Measurements from ENCODE around the gene RIN3. TPM values are rescaled to one million over a fixed set of nuclear protein-coding genes. Genes with fewer than 3 reads are reported as not detected.
A peak's percentile ranks its signal among the peaks of the same experiment; 100 is the strongest.

Gene RIN3
- total RNA-seq, 1 experiment from 2014 or later = 0.55 TPM

- no peaks in the 10 kb centered on the region for H3K36me3 ChIP-seq
- H3K4me1 ChIP-seq (replicated peaks) = peaks cover 7% of the 10 kb centered on the region
- no peaks in the 10 kb centered on the region for H3K9me3 ChIP-seq (replicated peaks)
- H3K27ac ChIP-seq = no peak overlapping the region
- no peak overlapping the region for H3K4me3 ChIP-seq
- DNase-seq (ENCODE audit: low read depth in 1 of 2, low spot score in 2 of 2) = peak; percentile 61 to 70
- H3K27me3 ChIP-seq (replicated peaks) = no peaks in the 10 kb centered on the region
Measured at GRCh38 chr14:92686900-92687427, 173.4 kb downstream of the RIN3 start.

DNA sequence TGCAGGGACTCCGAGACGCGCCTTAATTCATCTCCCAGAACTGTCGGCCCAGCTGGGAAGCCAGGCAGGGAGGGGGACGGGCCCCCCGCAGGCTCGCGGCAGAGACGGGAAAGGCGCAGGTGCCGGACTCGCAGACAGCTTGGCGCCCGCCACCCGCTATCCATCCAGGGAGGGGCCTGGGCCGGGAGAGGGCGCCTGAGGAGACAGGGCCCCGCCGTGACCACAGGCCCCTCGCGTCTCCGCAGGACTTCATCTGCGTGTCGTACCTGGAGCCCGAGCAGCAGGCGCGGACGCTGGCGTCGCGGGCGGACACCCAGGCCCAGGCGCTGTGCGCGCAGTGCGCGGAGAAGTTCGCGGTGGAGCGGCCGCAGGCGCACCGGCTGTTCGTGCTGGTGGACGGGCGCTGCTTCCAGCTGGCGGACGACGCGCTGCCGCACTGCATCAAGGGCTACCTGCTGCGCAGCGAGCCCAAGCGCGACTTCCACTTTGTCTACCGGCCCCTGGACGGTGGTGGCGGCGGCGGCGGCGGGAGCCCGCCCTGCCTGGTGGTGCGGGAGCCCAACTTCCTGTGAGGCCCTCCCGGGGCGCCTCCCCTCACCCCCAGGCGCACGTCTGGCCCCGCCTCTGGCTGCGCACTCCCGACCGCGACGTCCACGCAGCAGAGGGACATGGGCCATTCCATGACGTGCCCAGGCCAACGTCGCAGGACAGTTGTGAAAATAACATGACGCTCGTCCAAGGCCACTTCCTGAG, 174.3 kb downstream of the RIN3 start:
- Histone ChIP-seq H3K4me3 (no peak overlapping the region), H3K27me3 (replicated peaks) (no peaks in the 10 kb centered on the region), H3K27ac (no peak overlapping the region), H3K9me3 (replicated peaks) (no peaks in the 10 kb centered on the region), H3K4me1 (replicated peaks) (peaks cover 7% of the 10 kb centered on the region), H3K36me3 (no peaks in the 10 kb centered on the region)
- no peak for DNase-seq (ENCODE audit: low read depth in 1 of 2, low spot score in 2 of 2)

- no peak overlapping the region for H3K27ac ChIP-seq
- no peaks in the 10 kb centered on the region for H3K9me3 ChIP-seq (replicated peaks)
- no peak for DNase-seq (ENCODE audit: low read depth in 1 of 2, low spot score in 2 of 2)
- peaks cover 7% of the 10 kb centered on the region for H3K4me1 ChIP-seq (replicated peaks)
- no peak overlapping the region for H3K4me3 ChIP-seq
- H3K36me3 ChIP-seq = no peaks in the 10 kb centered on the region
- no peaks in the 10 kb centered on the region for H3K27me3 ChIP-seq (replicated peaks)
Measured at GRCh38 chr14:92688434-92689375, 175.1 kb downstream of the RIN3 start.

GRCh38 chr14:92690171-92691011, 176.8 kb downstream of the RIN3 start:
- H3K27ac ChIP-seq = no peak overlapping the region
- H3K4me3 ChIP-seq = no peak overlapping the region
- no peaks in the 10 kb centered on the region for H3K36me3 ChIP-seq
- DNase-seq (ENCODE audit: low read depth in 1 of 2, low spot score in 2 of 2) = no peak
- H3K9me3 ChIP-seq (replicated peaks) = no peaks in the 10 kb centered on the region
- peaks cover 7% of the 10 kb centered on the region for H3K4me1 ChIP-seq (replicated peaks)
- no peaks in the 10 kb centered on the region for H3K27me3 ChIP-seq (replicated peaks)

- Histone ChIP-seq H3K4me1 (replicated peaks) (no peaks in the 10 kb centered on the region), H3K9me3 (replicated peaks) (no peaks in the 10 kb centered on the region), H3K36me3 (no peaks in the 10 kb centered on the region), H3K27ac (no peak overlapping the region), H3K4me3 (no peak overlapping the region), H3K27me3 (replicated peaks) (0 out of 2 replicates have a peak, but pooled peaks cover 2% of the 10 kb centered on the region)
- no peak for DNase-seq (ENCODE audit: low read depth in 1 of 2, low spot score in 2 of 2)
Measured at GRCh38 chr14:92692822-92693226, 179.2 kb downstream of the RIN3 start.

GRCh38 chr14:92693998-92694795, 180.6 kb downstream of the RIN3 start:
- DNase-seq (ENCODE audit: low read depth in 1 of 2, low spot score in 2 of 2) = no peak
- H3K27me3 ChIP-seq (replicated peaks) = 0 out of 2 replicates have a peak, but pooled peaks cover 2% of the 10 kb centered on the region
- no peaks in the 10 kb centered on the region for H3K4me1 ChIP-seq (replicated peaks)
- H3K4me3 ChIP-seq = no peak overlapping the region
- H3K36me3 ChIP-seq = no peaks in the 10 kb centered on the region
- no peak overlapping the region for H3K27ac ChIP-seq
- H3K9me3 ChIP-seq (replicated peaks) = no peaks in the 10 kb centered on the region

DNA sequence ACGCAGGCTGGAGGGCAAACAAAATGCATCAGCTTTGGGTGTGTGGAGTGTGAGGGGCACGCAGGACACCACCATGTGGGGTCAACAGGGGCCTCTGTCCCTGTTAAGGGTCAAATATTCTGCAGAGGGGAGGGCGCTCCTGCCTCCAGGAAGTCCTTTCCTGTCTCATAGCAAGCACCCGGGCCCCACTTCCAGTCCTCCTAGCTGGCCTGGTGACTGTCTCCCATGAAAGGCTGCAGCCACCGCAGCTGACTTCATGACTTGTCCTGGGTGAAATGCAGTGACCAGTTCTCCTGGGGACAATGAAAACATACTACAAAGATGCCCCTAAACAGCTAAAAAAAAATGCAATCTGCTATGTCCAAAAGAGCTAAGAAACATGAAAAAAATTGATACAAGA, 181.2 kb downstream of the RIN3 start:
- Histone ChIP-seq H3K27ac (no peak overlapping the region), H3K27me3 (replicated peaks) (0 out of 2 replicates have a peak, but pooled peaks cover 2% of the 10 kb centered on the region), H3K36me3 (no peaks in the 10 kb centered on the region), H3K4me3 (no peak overlapping the region), H3K4me1 (replicated peaks) (no peaks in the 10 kb centered on the region), H3K9me3 (replicated peaks) (no peaks in the 10 kb centered on the region)
- DNase-seq (ENCODE audit: low read depth in 1 of 2, low spot score in 2 of 2) = no peak

DNA sequence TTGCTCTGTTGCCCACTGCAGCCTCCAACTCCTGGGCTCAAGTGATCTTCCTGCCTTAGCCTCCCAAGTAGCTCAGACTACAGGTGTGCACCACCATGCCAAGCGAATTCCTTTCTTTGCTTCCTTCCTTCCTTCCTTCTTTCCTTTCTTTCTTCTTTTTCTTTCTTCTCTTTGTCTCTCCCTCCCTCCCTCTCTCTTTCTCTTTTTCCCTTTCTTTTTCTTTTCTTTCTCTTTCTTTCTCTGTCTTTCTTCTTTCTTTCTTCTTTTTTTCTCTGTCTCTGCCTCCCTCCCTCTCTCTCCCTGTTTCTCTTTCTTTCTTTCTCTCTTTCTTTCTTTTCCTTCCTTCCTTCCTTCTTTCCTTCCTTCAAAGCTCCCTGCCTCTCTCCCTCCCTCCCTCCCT, 182.0 kb downstream of the RIN3 start:
- Histone ChIP-seq H3K9me3 (replicated peaks) (no peaks in the 10 kb centered on the region), H3K36me3 (no peaks in the 10 kb centered on the region), H3K27ac (no peak overlapping the region), H3K4me3 (no peak overlapping the region), H3K4me1 (replicated peaks) (no peaks in the 10 kb centered on the region), H3K27me3 (replicated peaks) (0 out of 2 replicates have a peak, but pooled peaks cover 2% of the 10 kb centered on the region)
- DNase-seq (ENCODE audit: low read depth in 1 of 2, low spot score in 2 of 2) = no peak

- Histone ChIP-seq H3K27ac (no peak overlapping the region), H3K4me1 (replicated peaks) (no peaks in the 10 kb centered on the region), H3K27me3 (replicated peaks) (0 out of 2 replicates have a peak, but pooled peaks cover 2% of the 10 kb centered on the region), H3K4me3 (no peak overlapping the region), H3K36me3 (no peaks in the 10 kb centered on the region), H3K9me3 (replicated peaks) (no peaks in the 10 kb centered on the region)
- DNase-seq (ENCODE audit: low read depth in 1 of 2, low spot score in 2 of 2) = no peak
Measured at GRCh38 chr14:92696366-92696765, 182.8 kb downstream of the RIN3 start.

DNA sequence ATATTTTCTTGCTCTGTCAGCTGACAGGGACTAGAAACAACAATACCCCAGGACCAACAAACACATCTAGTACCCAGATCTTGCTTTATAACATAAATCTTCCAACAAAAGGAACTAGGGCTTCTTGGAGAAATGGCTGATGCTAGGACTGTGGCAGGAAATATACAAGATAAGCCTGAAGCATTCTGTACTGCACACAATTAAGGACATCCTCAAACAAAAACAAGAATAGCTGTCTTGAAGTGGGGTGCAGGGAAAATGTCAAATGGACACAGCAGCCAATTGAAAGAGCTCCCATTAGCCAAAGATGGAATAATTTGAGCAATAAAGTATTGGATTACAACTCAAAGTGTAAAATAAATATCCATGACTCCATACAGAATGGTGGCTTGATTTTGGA, 184.8 kb downstream of the RIN3 start:
- Histone ChIP-seq H3K27me3 (replicated peaks) (0 out of 2 replicates have a peak, but pooled peaks cover 2% of the 10 kb centered on the region), H3K36me3 (no peaks in the 10 kb centered on the region; the same call in 1 of the 2 replicates), H3K4me1 (replicated peaks) (no peaks in the 10 kb centered on the region), H3K27ac (no peak overlapping the region), H3K9me3 (replicated peaks) (no peaks in the 10 kb centered on the region), H3K4me3 (no peak overlapping the region)
- DNase-seq (ENCODE audit: low read depth in 1 of 2, low spot score in 2 of 2) = no peak

DNA sequence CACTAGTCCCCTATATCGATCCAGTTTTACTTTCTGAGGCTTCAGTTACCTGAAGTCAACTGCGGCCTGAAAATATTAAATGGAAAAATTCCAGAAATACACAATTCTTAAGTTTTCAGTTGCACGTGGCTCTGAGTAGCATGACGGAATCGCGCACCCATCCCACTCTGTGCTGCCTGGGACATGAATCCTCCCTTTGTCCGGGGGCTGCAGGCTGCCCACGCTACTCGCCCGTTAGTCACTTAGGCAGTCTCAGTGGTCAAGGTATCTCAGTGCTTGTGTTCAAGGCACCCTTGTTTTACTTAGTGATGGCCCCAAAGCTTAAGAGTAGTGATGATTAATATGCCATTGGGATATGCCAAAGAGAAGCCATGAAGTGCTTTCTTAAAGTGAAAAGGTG, 188.2 kb downstream of the RIN3 start:
- Histone ChIP-seq H3K4me3 (no peak overlapping the region), H3K27me3 (replicated peaks) (0 out of 2 replicates have a peak, but pooled peaks cover 2% of the 10 kb centered on the region), H3K9me3 (replicated peaks) (no peaks in the 10 kb centered on the region), H3K36me3 (peaks cover 14% of the 10 kb centered on the region), H3K27ac (no peak overlapping the region), H3K4me1 (replicated peaks) (no peaks in the 10 kb centered on the region)
- DNase-seq (ENCODE audit: low read depth in 1 of 2, low spot score in 2 of 2) = no peak

DNA sequence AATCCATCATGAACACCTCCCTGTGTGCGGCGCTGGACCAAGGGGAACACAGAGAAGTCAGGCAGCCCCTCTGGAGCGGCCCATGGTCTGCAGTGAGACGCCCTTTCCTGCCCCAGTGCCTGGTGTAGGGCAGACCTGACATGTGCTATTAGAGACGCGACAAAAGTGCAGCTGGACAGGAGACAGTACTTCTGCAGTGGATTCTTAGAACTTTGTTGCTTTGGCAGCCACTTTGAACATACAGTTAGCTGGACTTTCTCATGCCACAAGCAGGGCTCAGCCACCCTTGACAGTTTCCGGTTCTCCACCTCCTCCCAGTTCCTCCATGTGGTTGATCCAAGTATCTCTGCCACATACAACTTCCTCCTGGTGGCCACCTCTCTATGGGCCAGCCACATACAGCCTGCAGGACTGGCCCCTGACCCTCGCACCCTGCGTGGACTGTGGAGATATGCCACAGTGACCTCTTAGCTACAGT, 188.9 kb downstream of the RIN3 start:
- Histone ChIP-seq H3K27me3 (replicated peaks) (no peaks in the 10 kb centered on the region), H3K36me3 (peaks cover 14% of the 10 kb centered on the region), H3K4me1 (replicated peaks) (no peaks in the 10 kb centered on the region), H3K4me3 (no peak overlapping the region), H3K27ac (no peak overlapping the region), H3K9me3 (replicated peaks) (no peaks in the 10 kb centered on the region)
- no peak for DNase-seq (ENCODE audit: low read depth in 1 of 2, low spot score in 2 of 2)
